H9 (cell line): Measurements from ENCODE around the gene NHS. TPM values are rescaled to one million over a fixed set of nuclear protein-coding genes. Genes with fewer than 3 reads are reported as not detected.

Source experiments
- DNase-seq: peaks from one replicate; pipeline ENCODE4 v3.0.0-alpha.2; 2017
- H2AFZ ChIP-seq: one replicate; pipeline ENCODE4 v1.6.1; 2013; ENCODE audit warnings: mild to moderate bottlenecking, low read length, control low read depth, moderate library complexity
- H2AK5ac ChIP-seq: 2 replicates; pipeline ENCODE4 v1.6.1; 2013; ENCODE audit warnings: low read length, control low read depth, mixed read lengths; ENCODE audit not compliant: insufficient read length
- H2BK120ac ChIP-seq: one replicate; pipeline ENCODE4 v1.6.1; 2013; ENCODE audit warnings: low read depth, mild to moderate bottlenecking, low read length, control low read depth, inconsistent platforms; ENCODE audit not compliant: poor library complexity, severe bottlenecking
- H2BK12ac ChIP-seq: 2 replicates; pipeline ENCODE4 v1.6.1; 2013; ENCODE audit warnings: low read length, control low read depth, mixed read lengths, low read depth; ENCODE audit not compliant: insufficient read length
- H2BK15ac ChIP-seq: 2 replicates; pipeline ENCODE4 v1.6.1; 2013; ENCODE audit warnings: low read depth, low read length, control low read depth
- H2BK20ac ChIP-seq: one replicate; pipeline ENCODE4 v1.6.1; 2013; ENCODE audit warnings: low read depth, mild to moderate bottlenecking, low read length, control low read depth, inconsistent platforms; ENCODE audit not compliant: poor library complexity, severe bottlenecking
- H2BK5ac ChIP-seq: 2 replicates; pipeline ENCODE4 v1.6.1; 2013; ENCODE audit warnings: low read length, control low read depth, mixed read lengths; ENCODE audit not compliant: insufficient read length
- H3K14ac ChIP-seq: 2 replicates; pipeline ENCODE4 v1.6.1; 2013; ENCODE audit warnings: low read length, control low read depth; ENCODE audit not compliant: insufficient read depth
- H3K18ac ChIP-seq: 2 replicates; pipeline ENCODE4 v1.6.1; 2013; ENCODE audit warnings: low read depth, mild to moderate bottlenecking, mixed read lengths, low read length, control low read depth; ENCODE audit not compliant: insufficient read length
- H3K23ac ChIP-seq: 2 replicates; pipeline ENCODE4 v1.6.1; 2013; ENCODE audit warnings: low read length, control low read depth, mixed read lengths, low read depth; ENCODE audit not compliant: insufficient read length
- H3K23me2 ChIP-seq: 2 replicates; pipeline ENCODE4 v1.6.1; 2013; ENCODE audit warnings: low read depth, mild to moderate bottlenecking, mixed read lengths, low read length, control low read depth; ENCODE audit not compliant: insufficient read length, poor library complexity, severe bottlenecking
- H3K27ac ChIP-seq: 2 replicates; pipeline ENCODE4 v1.5.1; 2013; ENCODE audit warnings: low read length, control low read depth, mixed read lengths, low read depth; ENCODE audit not compliant: insufficient read length
- H3K27me3 ChIP-seq: 2 replicates; pipeline ENCODE4 v1.6.1; 2013; ENCODE audit warnings: low read length, control low read depth, inconsistent platforms; ENCODE audit not compliant: insufficient read depth
- H3K4ac ChIP-seq: 2 replicates; pipeline ENCODE4 v1.6.1; 2013; ENCODE audit warnings: low read depth, mild to moderate bottlenecking, control low read depth, inconsistent platforms, low read length, moderate library complexity
- H3K4me1 ChIP-seq: 2 replicates; pipeline ENCODE4 v1.6.1; 2013; ENCODE audit warnings: low read length, control low read depth, inconsistent platforms; ENCODE audit not compliant: insufficient read depth
- H3K4me2 ChIP-seq: 2 replicates; pipeline ENCODE4 v1.6.1; 2013; ENCODE audit warnings: low read length, control low read depth, mixed read lengths; ENCODE audit not compliant: insufficient read length, insufficient read depth
- H3K56ac ChIP-seq: 2 replicates; pipeline ENCODE4 v1.6.1; 2013; ENCODE audit warnings: low read depth, mild to moderate bottlenecking, mixed read lengths, low read length, control low read depth; ENCODE audit not compliant: insufficient read length
- H3K79me1 ChIP-seq: 2 replicates; pipeline ENCODE4 v1.6.1; 2013; ENCODE audit warnings: low read depth, mild to moderate bottlenecking, moderate library complexity, low read length, control low read depth, inconsistent platforms; ENCODE audit not compliant: insufficient read depth, poor library complexity, severe bottlenecking
- H3K79me2 ChIP-seq: 2 replicates; pipeline ENCODE4 v1.6.1; 2013; ENCODE audit warnings: low read length, control low read depth, inconsistent platforms; ENCODE audit not compliant: insufficient read depth
- H3K9ac ChIP-seq: 2 replicates; pipeline ENCODE4 v1.6.1; 2013; ENCODE audit warnings: low read length, control low read depth, mixed read lengths; ENCODE audit not compliant: insufficient read length; ENCODE audit errors: extremely low read depth
- H3K9me3 ChIP-seq: one replicate; pipeline ENCODE4 v1.6.1; 2013; ENCODE audit warnings: low read depth, low read length, inconsistent platforms; ENCODE audit not compliant: control insufficient read depth
- H3T11ph ChIP-seq: one replicate; pipeline ENCODE4 v1.6.1; 2013; ENCODE audit warnings: mild to moderate bottlenecking, low read length, control low read depth, inconsistent platforms
- H4K20me1 ChIP-seq: one replicate; pipeline ENCODE4 v1.6.1; 2013; ENCODE audit not compliant: control insufficient read depth, insufficient read length, insufficient read depth
- H4K5ac ChIP-seq: 2 replicates; pipeline ENCODE4 v1.6.1; 2013; ENCODE audit warnings: low read depth, mild to moderate bottlenecking, mixed read lengths, low read length, control low read depth; ENCODE audit not compliant: insufficient read length
- H4K8ac ChIP-seq: replicated peaks from 2 replicates; pipeline ENCODE4 v1.6.1; 2013; ENCODE audit warnings: low read length, control low read depth, mixed read lengths, low read depth; ENCODE audit not compliant: insufficient read length
- H4K91ac ChIP-seq: 2 replicates; pipeline ENCODE4 v1.6.1; 2013; ENCODE audit warnings: low read depth, mild to moderate bottlenecking, moderate library complexity, mixed read lengths, low read length, control low read depth; ENCODE audit not compliant: insufficient read length
- H3K27ac Mint-ChIP-seq, 3 experiments: 2 replicates in 2 of 3; 3 replicates in 1 of 3; pipeline ENCODE4 v1.8.0; 2020 to 2021; ENCODE audit warnings: mixed read lengths in 3 of 3, mild to moderate bottlenecking in 1 of 3, moderate library complexity in 1 of 3
- H3K27me3 Mint-ChIP-seq: 2 replicates; pipeline ENCODE4 v1.8.0; 2021; ENCODE audit warnings: low read depth, mild to moderate bottlenecking, moderate library complexity, mixed read lengths
- H3K36me3 Mint-ChIP-seq, 3 experiments: 2 replicates in 2 of 3; 3 replicates in 1 of 3; pipeline ENCODE4 v1.8.0; 2020 to 2021; ENCODE audit warnings: low read depth in 3 of 3, mixed read lengths in 3 of 3; ENCODE audit not compliant: insufficient read depth in 1 of 3
- H3K4me1 Mint-ChIP-seq, 2 experiments: 2 replicates each; pipeline ENCODE4 v1.8.0; 2020; ENCODE audit warnings: mixed read lengths in 2 of 2
- H3K4me3 Mint-ChIP-seq, 2 experiments: 2 replicates in 1 of 2; 3 replicates in 1 of 2; pipeline ENCODE4 v1.8.0; 2020 to 2021; ENCODE audit warnings: mild to moderate bottlenecking in 2 of 2, mixed read lengths in 2 of 2, moderate library complexity in 1 of 2
- H3K9me3 Mint-ChIP-seq, 2 experiments: 2 replicates in 1 of 2; 3 replicates in 1 of 2; pipeline ENCODE4 v1.8.0; 2020; ENCODE audit warnings: mild to moderate bottlenecking in 2 of 2, mixed read lengths in 2 of 2, moderate library complexity in 1 of 2
- CTCF ChIP-seq: fragments of 200-600 bp; sonication (generic); conservative IDR thresholded peaks from 3 replicates; pipeline ENCODE4 v1.8.0; 2021; ENCODE audit warnings: antibody characterized with exemption, mild to moderate bottlenecking
- total RNA-seq: library from RNA; stranded (reverse); gene quantifications from 2 replicates; pipeline ENCODE4 v1.2.1, GENCODE V29; 2021

NHS gene
- total RNA-seq, 1 experiment from 2014 or later = 8.7 TPM

- Histone ChIP-seq H3K27ac (no peak overlapping the region), H4K20me1 (no peaks in the 10 kb centered on the region), H2AK5ac (no peak overlapping the region), H4K5ac (no peak overlapping the region), H3K23me2 (no peaks in the 10 kb centered on the region), H3K4me1 (no peaks in the 10 kb centered on the region; the same call in 1 of the 2 replicates), H3K79me1 (no peaks in the 10 kb centered on the region), H3K56ac (no peak overlapping the region), H3K18ac (no peak overlapping the region), H3K9ac (no peak overlapping the region), H2BK120ac (no peak overlapping the region), H2AFZ (no peak overlapping the region), H4K91ac (no peak overlapping the region), H2BK5ac (no peak overlapping the region), H2BK12ac (no peak overlapping the region), H4K8ac (no peak overlapping the region), H3K9me3 (no peaks in the 10 kb centered on the region), H3K27me3 (no peaks in the 10 kb centered on the region), H2BK15ac (no peak overlapping the region), H3K14ac (no peak overlapping the region), H3K4me2 (no peak overlapping the region), H3T11ph (no peak overlapping the region), H3K4ac (no peak overlapping the region), H3K23ac (no peak overlapping the region), H2BK20ac (no peak overlapping the region), H3K79me2 (no peaks in the 10 kb centered on the region)
- H3K36me3 Mint-ChIP-seq = no peaks in the 10 kb centered on the region; a peak in 2 of 7 replicates
- no peak overlapping the region for H3K4me3 Mint-ChIP-seq
- H3K4me1 Mint-ChIP-seq = peaks cover 45 to 48% of the 10 kb centered on the region in 2 experiments
- no peaks in the 10 kb centered on the region for H3K9me3 Mint-ChIP-seq
- no peak for TF ChIP-seq CTCF
- no peak overlapping the region for H3K27ac Mint-ChIP-seq
- DNase-seq = no peak
- no peaks in the 10 kb centered on the region; the same call in 1 of the 2 replicates for H3K27me3 Mint-ChIP-seq
These were observed 267.9 kb downstream of the NHS start for GRCh38 chrX:17642891-17643290.
